Right cardiac atrium (tissue), 5 donors: ENCODE data around the gene PFN4. TPM values are rescaled to one million over a fixed set of nuclear protein-coding genes. Genes with fewer than 3 reads are reported as not detected.
"Not testable (repeated sequence)": the region's sequence is repeated elsewhere in the genome, so short reads cannot be mapped to it uniquely, and the experiment has no call there.

Experiments used
- ATAC-seq, 2 donors: fragments of 200-7000 bp; cut with Tn5 transposase; one replicate each; pipeline versions ENCODE4 v1.8.0 to v1.9.1; 2020; ENCODE audit warnings: moderate library complexity in 2 of 2, mild to moderate bottlenecking in 1 of 2
- DNase-seq, 3 donors: peaks; one replicate each; pipeline ENCODE4 v3.0.0-alpha.2; 2020
- H3K27ac ChIP-seq: one replicate; pipeline ENCODE4 v1.5.1; 2013; ENCODE audit warnings: mild to moderate bottlenecking, low read length, control low read depth, moderate library complexity
- H3K27me3 ChIP-seq: one replicate; pipeline ENCODE4 v1.6.1; 2013; ENCODE audit not compliant: control insufficient read depth, insufficient read depth
- H3K4me1 ChIP-seq: one replicate; pipeline ENCODE4 v1.6.1; 2013; ENCODE audit warnings: low read length; ENCODE audit not compliant: control insufficient read depth, insufficient read depth
- H3K4me3 ChIP-seq: one replicate; pipeline ENCODE4 v1.5.1; 2013; ENCODE audit warnings: low read length, control low read depth
- H3K9me3 ChIP-seq: one replicate; pipeline ENCODE4 v1.6.1; 2013; ENCODE audit warnings: low read length; ENCODE audit not compliant: control insufficient read depth
- WGBS: extraction: QIAGEN DNeasy Blood & Tissue Kit; methylation state at CpG from one replicate; pipeline ENCODE4 v1.1.7; 2013; 5-methylcytosine and 5-hydroxymethylcytosine counted together
- intact Hi-C, 4 donors: fragments of 100-400 bp; cut with DNase I; formaldehyde crosslinking; loops; one replicate each; pipeline versions ENCODE4 v1.11.0 to v1.14.0; 2022 to 2023
- polyA plus RNA-seq: library from polyadenylated mRNA; stranded (reverse); fragments of 200-250 nt; gene quantifications from one replicate; pipeline ENCODE4 v1.2.3, GENCODE V29; 2013
- total RNA-seq, 4 donors: library from RNA; stranded (reverse); fragmentation: NEBNext Ultra II Directional; extraction: Animal tissue kit (Norgen Biotek cat#: 25700); gene quantifications; one replicate each; pipeline ENCODE4 v1.2.1, GENCODE V29; 2021
- donor health status: healthy with polysubstance abuse.
- donor health status: DM: no; HTN: yes; CAD: no.
- donor health status: DM: no; HTN: no; CAD: no.
- donor health status: DM: no; HTN: yes; CAD: no; lungs with severe emphysema.
- donor health status: DM: yes; HTN: yes; CAD: no.

PFN4 gene
- total and polyA plus RNA-seq, 5 donors: 0.83 to 2.8 (median 1.5) TPM; not detected in 1

- H3K4me1 ChIP-seq, H3K9me3 ChIP-seq, DNase-seq, H3K27ac ChIP-seq, H3K4me3 ChIP-seq, H3K27me3 ChIP-seq, intact Hi-C loops, ATAC-seq: not testable (repeated sequence)
- WGBS: 87% methylated on average over 17 of the region's 17 CpGs
These were observed 27.9 kb downstream of the PFN4 start for GRCh38 chr2:24095171-24095677.

GRCh38 chr2:24093270-24093669 is 29.9 kb downstream of the PFN4 start:
- intact Hi-C loops, H3K27me3 ChIP-seq, H3K27ac ChIP-seq, ATAC-seq, H3K9me3 ChIP-seq, H3K4me1 ChIP-seq, DNase-seq, H3K4me3 ChIP-seq: not testable (repeated sequence)
- WGBS: 98% methylated on average over 5 of the region's 5 CpGs

GRCh38 chr2:24088821-24089359 is 34.2 kb downstream of the PFN4 start:
- H3K4me3 ChIP-seq: no peak overlapping the region
- WGBS: 93% methylated on average over 2 of the region's 2 CpGs
- H3K9me3 ChIP-seq: no peaks in the 10 kb centered on the region
- ATAC-seq (no peak), DNase-seq (no peak)
- H3K27ac ChIP-seq: no peak overlapping the region
- no peaks in the 10 kb centered on the region for H3K27me3 ChIP-seq
- H3K4me1 ChIP-seq: no peaks in the 10 kb centered on the region
- intact Hi-C loops: loop anchor here in 2 of 4 donors (10.0 kb wide), 1 partner anchor 164 kb away; the partner anchor contains the start of gene ATAD2B (in 2 of the 2)

GRCh38 chr2:24087032-24087431 is 36.1 kb downstream of the PFN4 start:
- no peak for DNase-seq
- Histone ChIP-seq H3K27ac (no peak overlapping the region), H3K27me3 (no peaks in the 10 kb centered on the region), H3K4me1 (no peaks in the 10 kb centered on the region), H3K4me3 (no peak overlapping the region), H3K9me3 (no peaks in the 10 kb centered on the region)
- no peak for ATAC-seq
- 92% methylated on average over 3 of the region's 3 CpGs for WGBS
- intact Hi-C loops: loop anchor here in 2 of 4 donors (10.0 kb wide), 1 partner anchor 162 kb away; the partner anchor contains the start of gene ATAD2B (in 2 of the 2)

GRCh38 chr2:24086241-24086640 is 36.9 kb downstream of the PFN4 start:
- H3K27me3 ChIP-seq: no peaks in the 10 kb centered on the region
- H3K9me3 ChIP-seq: no peaks in the 10 kb centered on the region
- H3K4me3 ChIP-seq: no peak overlapping the region
- H3K4me1 ChIP-seq: no peaks in the 10 kb centered on the region
- no peak for DNase-seq
- ATAC-seq: no peak
- H3K27ac ChIP-seq: no peak overlapping the region
- intact Hi-C loops: loop anchor here in 2 of 4 donors (10.0 kb wide), 1 partner anchor 161 kb away; the partner anchor contains the start of gene ATAD2B (in 2 of the 2)
- WGBS: 94% methylated on average over 1 of the region's 1 CpG

GRCh38 chr2:24085200-24085489 is 38.0 kb downstream of the PFN4 start:
- intact Hi-C loops: loop anchor here in 2 of 4 donors (10.0 kb wide), 1 partner anchor 160 kb away; the partner anchor contains the start of gene ATAD2B (in 2 of the 2)
- peak overlapping the region; percentile 64 for H3K4me3 ChIP-seq
- ATAC-seq (peak; percentile 1 to 18), DNase-seq (no peak)
- no peaks in the 10 kb centered on the region for H3K27me3 ChIP-seq
- no peaks in the 10 kb centered on the region for H3K9me3 ChIP-seq
- 7% methylated on average over 11 of the region's 11 CpGs for WGBS
- no peaks in the 10 kb centered on the region for H3K4me1 ChIP-seq
- H3K27ac ChIP-seq: peak overlapping the region; percentile 99

GRCh38 chr2:24084386-24085199 is 38.5 kb downstream of the PFN4 start, which contains the start of gene TP53I3:
Gene TP53I3, minus strand, starts transcription at chr2:24084834. Its CDS starts 508 bp downstream, at chr2:24084326.
- ATAC-seq (peak; percentile 97), DNase-seq (peak; percentile 89 to 96 (median 96))
- Histone ChIP-seq H3K9me3 (no peaks in the 10 kb centered on the region), H3K27ac (peak within 1 kb of the TSS; percentile 99), H3K27me3 (no peaks in the 10 kb centered on the region), H3K4me3 (peak within 1 kb of the TSS; percentile 64), H3K4me1 (no peaks in the 10 kb centered on the region)
- intact Hi-C loops: loop anchor here in 2 of 4 donors (10.0 kb wide), 1 partner anchor 160 kb away; the partner anchor contains the start of gene ATAD2B (in 2 of the 2)
- WGBS: under 1% methylated on average over 44 of the region's 44 CpGs

- Histone ChIP-seq H3K9me3 (no peaks in the 10 kb centered on the region), H3K27ac (peak overlapping the region; percentile 99), H3K4me1 (no peaks in the 10 kb centered on the region), H3K27me3 (no peaks in the 10 kb centered on the region), H3K4me3 (peak overlapping the region; percentile 64)
- 7% methylated on average over 30 of the region's 30 CpGs for WGBS
- intact Hi-C loops: loop anchor here in 2 of 4 donors (10.0 kb wide), 1 partner anchor 159 kb away; the partner anchor contains the start of gene ATAD2B (in 2 of the 2)
- DNase-seq: peak in 2 of 3 donors; percentile 86 to 88
- ATAC-seq: peak; percentile 72 to 77
These were observed 39.4 kb downstream of the PFN4 start for GRCh38 chr2:24083567-24084385.

- no peaks in the 10 kb centered on the region for H3K4me1 ChIP-seq
- no peaks in the 10 kb centered on the region for H3K9me3 ChIP-seq
- intact Hi-C loops: loop anchor here in 2 of 4 donors (10.0 kb wide), 1 partner anchor 158 kb away; the partner anchor contains the start of gene ATAD2B (in 2 of the 2)
- WGBS: 86% methylated on average over 8 of the region's 8 CpGs
- ATAC-seq (no peak), DNase-seq (peak in 2 of 3 donors; percentile 26 to 56)
- H3K4me3 ChIP-seq: peak overlapping the region; percentile 64
- peak overlapping the region; percentile 99 for H3K27ac ChIP-seq
- H3K27me3 ChIP-seq: no peaks in the 10 kb centered on the region
These were observed 40.2 kb downstream of the PFN4 start for GRCh38 chr2:24082787-24083566.

- no peak for DNase-seq
- intact Hi-C loops: loop anchor here in 2 of 4 donors (10.0 kb wide), 1 partner anchor 156 kb away; the partner anchor contains the start of gene ATAD2B (in 2 of the 2)
- H3K27ac ChIP-seq: no peak overlapping the region
These were observed 42.4 kb downstream of the PFN4 start for GRCh38 chr2:24080701-24081100.

More at GRCh38 chr2:24080701-24081100, 42.4 kb downstream of the PFN4 start:
- Histone ChIP-seq H3K9me3 (no peaks in the 10 kb centered on the region), H3K4me3 (no peak overlapping the region), H3K27me3 (no peaks in the 10 kb centered on the region), H3K4me1 (no peaks in the 10 kb centered on the region)
- no peak for ATAC-seq
- 72% methylated on average over 2 of the region's 2 CpGs for WGBS
